GM21528 (cell line): ENCODE results near the gene MPZL1.

Experiments
- ATAC-seq: cut with Tn5 transposase; IDR thresholded peaks from one replicate; pipeline ENCODE4 v1.9.1; 2021; ENCODE audit warnings: mild to moderate bottlenecking, moderate library complexity; ENCODE audit not compliant: unreplicated experiment, low FRiP score

Gene MPZL1

DNA sequence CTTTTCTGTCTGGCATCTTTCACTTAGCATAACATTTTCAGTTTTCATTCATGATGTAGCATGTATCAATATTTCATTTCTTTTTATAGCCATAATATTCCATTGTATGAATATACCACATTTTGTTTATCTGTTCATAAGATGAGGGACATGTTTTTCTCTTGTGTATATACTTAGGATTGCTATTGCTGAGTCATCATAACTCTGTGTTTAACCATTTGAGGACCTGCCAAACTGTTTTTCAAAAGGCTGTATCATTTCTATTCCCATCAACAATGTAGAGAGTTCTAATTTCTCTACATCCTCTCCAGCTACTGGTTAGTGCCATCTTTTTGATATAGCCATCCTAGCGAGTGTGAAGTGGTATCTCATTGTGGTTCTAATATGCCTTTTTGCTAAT lies 26.2 kb downstream of the MPZL1 start:
- ATAC-seq: no peak

GRCh38 chr1:167748906-167749305 lies 27.1 kb downstream of the MPZL1 start:
- no peak for ATAC-seq

DNA sequence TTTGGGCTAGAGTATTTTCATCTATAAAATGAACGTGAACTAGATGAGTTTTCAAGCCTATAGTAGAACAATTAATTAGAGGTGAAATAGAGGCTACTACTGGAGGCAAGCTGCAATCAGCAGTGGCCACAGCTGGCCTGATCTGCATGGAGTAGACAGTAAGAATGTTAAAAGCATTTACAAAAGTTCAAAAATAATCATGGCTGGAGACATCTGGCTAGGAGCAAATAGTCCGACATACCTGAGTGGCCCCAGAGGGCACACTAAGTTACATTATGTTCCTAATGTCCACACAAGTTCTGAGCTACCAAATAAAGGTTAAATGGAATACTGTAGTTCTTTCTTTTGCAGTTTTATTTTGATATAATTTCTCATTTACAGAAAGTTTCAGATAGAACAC lies 28.0 kb downstream of the MPZL1 start:
- no peak for ATAC-seq

- no peak for ATAC-seq
Measured at GRCh38 chr1:167750641-167751040, 28.9 kb downstream of the MPZL1 start.

DNA sequence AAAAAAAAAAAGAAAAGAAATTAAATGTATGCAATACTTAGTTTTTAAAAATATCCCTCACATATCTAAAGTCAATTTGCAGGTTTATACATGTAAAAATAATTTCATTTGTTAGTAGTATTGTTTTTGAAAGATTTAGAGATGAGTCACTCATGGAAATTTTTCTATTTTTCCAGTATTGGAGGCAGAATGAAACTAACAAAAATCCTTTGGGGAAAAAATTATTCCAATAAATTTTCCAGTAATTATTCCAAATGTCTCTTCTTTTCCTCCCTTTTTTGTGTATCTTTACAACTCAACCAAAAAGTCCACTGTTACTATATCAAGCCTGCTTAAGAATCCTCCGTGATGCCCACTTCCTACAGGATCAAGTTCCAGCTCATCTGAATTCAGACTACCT lies 29.9 kb downstream of the MPZL1 start:
- no peak for ATAC-seq

DNA sequence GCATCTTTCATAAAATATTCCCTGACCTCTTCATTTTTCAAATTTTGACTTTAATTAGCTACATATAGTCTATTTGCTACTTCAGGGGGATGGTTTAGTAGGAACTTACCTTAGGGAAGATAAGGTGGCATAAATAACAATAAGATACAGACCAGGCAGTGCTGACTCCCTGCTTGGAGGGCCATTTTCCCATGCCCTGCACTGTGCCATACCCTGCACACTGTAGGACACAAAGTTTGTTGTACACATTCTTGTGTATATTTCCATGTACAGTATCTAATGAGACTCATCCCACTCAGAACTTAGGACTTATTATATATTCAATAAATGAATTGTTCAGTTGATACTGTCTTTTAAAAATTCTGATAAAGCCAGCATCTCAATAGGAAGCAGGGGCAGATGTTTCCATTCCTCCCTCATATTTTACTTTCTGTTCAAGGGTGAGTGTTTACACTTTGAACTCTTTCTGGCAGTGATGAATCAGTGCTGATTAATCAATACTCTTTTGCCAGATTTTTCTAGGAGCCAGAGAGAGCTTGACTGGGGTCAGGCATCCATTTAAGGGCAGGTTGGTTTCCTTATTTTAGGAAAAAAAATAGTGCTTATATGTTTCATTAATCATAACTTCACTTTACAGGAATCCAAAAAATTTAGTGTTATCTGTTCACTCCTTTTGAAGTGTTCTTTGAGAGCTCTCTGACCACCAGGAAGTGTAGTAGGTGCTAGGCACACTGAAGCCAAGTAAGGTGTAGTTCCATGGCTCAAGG lies 30.6 kb downstream of the MPZL1 start:
- peak; percentile 15 for ATAC-seq

DNA sequence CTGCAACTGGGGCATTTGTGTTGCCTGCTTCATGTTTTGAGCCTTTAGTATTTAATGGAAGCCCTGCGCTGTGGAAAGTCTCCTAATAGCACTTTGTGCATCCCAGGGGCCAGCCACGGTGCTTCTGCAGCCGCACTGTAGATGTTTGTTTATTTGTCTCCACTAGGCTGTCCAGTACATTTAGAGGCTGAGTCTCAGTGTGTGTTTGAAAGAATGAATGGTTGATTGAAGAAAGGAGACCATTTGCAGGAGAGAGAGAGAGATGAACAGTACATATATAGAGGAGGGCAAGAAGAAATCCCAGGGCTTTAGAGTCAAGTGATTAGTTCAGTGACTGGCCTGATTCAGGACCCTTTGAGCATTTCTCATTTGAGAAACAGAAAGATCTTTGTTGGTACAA lies 33.9 kb downstream of the MPZL1 start:
- ATAC-seq: no peak

- ATAC-seq: no peak
Measured at GRCh38 chr1:167756730-167757405, 35.1 kb downstream of the MPZL1 start.

DNA sequence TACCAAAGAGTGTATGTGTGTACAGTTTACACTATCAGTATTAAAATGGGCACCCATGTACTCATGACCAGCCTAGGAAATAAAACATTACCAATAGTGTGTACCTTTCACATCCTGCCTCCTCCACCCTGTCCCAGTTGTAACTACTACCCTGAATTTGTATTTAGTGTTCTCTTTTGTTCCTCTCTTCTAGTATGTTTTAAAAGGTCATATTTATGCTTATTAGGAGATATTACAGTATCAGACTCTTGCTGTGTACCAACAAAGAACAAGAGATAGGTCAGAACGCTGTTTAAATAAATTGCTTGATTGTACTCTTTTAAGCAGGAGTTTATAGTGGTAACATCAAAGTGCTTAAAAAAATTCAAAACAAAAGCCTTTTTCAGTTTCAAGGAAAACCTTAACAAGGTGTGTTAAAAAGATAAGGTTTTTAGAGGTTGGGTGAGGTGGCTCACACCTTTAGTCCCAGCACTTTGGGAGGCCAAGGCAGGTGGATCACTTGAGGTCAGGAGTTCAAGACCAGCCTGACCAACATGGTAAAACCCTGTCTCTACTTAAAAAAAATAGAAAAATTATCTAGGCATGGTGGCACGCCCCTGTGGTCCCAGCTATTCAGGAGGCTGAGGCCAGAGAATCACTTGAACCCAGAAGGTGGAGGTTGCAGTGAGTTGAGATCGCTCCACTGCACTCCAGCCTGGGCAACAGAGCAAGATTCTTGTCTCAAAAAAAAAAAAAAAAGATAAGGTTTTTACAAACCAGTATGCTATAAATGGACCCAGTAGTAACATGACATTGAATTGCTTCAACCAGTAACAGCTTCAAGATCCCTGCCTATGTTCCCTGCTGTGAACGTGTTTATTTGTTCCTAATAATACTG lies 35.9 kb downstream of the MPZL1 start:
- no peak for ATAC-seq

DNA sequence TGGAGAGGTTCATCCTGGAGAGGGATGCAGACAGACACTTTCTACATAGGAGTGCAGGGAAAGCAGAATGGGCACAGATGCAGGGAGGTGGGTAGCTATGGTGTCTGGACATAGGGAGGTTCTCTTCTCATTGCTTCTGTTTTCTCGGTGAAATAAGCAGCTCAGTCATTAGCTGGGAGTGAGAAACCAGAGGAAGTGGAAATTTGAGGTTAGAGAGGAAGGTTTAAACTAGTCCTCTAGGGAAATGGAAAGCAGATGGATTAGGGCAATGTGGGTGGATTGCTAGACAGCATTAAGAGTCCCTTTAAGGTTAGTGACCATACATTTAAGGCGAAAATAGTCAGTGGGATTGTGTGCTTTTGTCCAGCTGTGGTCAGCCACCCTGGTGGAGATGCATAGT lies 39.6 kb downstream of the MPZL1 start:
- no peak for ATAC-seq

- ATAC-seq: no peak
Measured at GRCh38 chr1:167762061-167762746, 40.4 kb downstream of the MPZL1 start.

GRCh38 chr1:167763525-167764220 lies 41.9 kb downstream of the MPZL1 start:
- no peak for ATAC-seq

- no peak for ATAC-seq
Measured at GRCh38 chr1:167764458-167765330, 42.9 kb downstream of the MPZL1 start.

- ATAC-seq: no peak
Measured at GRCh38 chr1:167765496-167765895, 43.7 kb downstream of the MPZL1 start.

DNA sequence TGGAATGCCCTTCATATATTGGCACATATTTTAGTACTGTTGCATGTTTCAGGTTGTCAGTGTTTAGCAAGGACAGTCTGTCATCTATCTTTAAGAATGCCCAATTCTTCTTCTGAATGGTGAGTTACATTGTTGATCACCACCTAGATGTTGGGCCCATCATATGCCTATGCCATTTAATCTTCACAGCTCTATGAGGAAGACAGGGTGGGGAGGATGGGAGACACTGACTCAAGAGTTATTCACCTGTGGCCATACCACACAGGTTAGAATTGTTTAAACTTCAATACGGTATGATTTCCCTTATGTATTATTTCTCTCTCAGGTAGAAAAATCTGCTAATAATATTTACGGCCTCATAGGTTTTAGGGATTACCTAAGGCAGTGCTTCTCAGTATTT lies 44.8 kb downstream of the MPZL1 start:
- no peak for ATAC-seq

DNA sequence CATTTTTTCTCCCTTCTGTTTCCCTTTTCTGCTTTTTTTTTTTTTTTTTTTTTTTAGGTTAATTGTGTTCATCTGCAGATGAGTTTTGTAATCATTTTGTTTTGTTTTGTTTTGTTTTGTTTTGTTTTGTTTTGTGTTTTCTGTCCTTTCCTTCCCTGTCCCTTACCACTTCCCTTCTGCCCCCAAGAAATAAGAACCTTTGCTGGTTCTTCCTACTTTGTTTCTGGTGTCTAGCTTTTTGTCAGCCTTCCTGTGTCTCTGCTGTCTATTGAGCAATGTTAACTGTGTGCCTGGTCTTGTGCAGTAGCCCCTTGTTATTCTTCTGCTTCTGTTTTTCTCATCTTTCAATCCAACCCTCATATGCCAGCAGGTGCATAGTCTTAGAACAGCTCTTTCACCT lies 46.0 kb downstream of the MPZL1 start:
- ATAC-seq: no peak

DNA sequence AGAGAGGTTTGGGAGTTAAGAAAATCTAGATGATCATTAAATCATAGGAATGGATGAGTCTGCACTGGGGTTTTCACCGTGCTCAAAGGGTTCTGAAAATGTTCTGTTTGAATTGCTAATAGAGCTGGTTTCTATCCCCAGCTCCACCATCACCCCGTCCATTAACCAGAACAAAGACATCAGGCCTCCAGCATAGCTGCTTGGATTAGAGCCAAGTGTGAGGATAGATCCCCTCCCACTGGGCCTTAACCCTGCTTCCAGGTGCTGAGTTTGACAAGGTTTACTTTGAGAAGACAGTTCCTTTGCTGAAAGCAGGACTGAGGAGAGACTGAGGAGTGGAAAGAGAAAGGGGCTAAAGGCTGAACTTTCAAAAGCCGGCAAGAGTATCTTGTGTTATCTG lies 48.3 kb downstream of the MPZL1 start:
- ATAC-seq: no peak

DNA sequence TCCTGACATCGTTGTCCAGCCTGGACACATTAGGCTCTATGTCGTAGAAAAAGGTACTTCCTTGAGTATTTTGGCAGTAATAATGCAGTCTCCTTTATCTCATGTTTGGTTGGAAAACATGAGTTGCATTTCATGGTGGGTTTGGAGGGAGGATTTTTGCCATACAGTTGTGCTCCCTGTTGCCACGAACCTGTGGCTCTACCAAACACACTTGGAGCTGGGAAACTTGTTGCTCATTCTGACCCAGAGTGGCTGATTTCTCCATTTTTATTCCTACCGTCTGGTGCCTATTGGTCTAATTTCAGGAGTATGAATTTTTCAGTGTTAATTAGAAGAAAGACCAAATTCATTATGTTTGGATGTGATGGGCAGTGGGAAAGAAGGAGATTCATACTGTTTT lies 50.7 kb downstream of the MPZL1 start:
- no peak for ATAC-seq

GRCh38 chr1:167773516-167773915 lies 51.7 kb downstream of the MPZL1 start:
- no peak for ATAC-seq
